Stimulated activated CD4-positive, alpha-beta T cell treated with anti-CD3 and anti-CD28 coated beads, Interleukin-4, amount 100 ng/mL, for 1 hour (primary cell): ENCODE measurements around the gene RNF224.
A peak's percentile ranks its signal among the peaks of the same experiment; 100 is the strongest.

Experiments
- DNase-seq: peaks from one replicate; pipeline ENCODE4 v3.0.0-alpha.2; 2020

RNF224 gene

GRCh38 chr9:137227054-137227852 lies at the start of gene RNF224:
Gene RNF224, plus strand, starts transcription at chr9:137227502. Its CDS starts 834 bp downstream, at chr9:137228336.
- DNase-seq = peak; percentile 82

DNA sequence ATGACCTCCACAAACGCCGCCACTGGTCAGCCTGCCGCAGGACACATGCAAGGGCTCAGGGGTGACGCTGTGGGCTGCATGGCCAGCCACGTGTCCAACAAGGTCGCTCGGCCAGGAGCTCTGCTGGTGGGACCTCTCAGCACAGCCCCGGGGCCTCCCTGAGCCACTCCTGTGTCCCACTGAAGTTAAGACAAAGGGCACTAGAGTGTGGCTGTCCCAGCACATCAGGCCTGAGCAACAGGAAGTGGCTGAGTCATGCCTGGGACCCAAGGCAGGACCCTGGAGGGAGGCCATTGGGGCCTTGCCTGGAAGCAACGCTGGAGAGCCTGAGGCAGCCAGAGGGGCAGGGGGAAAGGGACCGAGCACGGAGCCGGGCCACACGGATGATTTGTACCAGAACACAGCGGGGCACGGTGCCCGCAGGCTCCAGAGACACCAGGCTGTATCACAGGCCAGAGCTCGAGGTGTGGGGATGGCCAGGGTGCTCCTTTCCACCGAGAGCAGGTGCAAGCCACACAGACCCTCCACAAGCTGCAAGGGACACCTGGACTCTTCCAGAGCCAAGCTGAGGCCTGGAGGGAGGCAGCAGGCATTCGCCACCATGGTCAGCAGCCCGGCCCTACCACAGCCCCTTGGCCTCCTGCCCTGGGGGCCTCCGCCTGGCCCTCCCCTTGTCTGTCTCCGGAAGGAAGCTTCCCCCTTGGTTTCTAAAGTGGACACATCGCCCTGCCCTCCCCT lies 48.9 kb upstream of the RNF224 start:
- no peak for DNase-seq

DNA sequence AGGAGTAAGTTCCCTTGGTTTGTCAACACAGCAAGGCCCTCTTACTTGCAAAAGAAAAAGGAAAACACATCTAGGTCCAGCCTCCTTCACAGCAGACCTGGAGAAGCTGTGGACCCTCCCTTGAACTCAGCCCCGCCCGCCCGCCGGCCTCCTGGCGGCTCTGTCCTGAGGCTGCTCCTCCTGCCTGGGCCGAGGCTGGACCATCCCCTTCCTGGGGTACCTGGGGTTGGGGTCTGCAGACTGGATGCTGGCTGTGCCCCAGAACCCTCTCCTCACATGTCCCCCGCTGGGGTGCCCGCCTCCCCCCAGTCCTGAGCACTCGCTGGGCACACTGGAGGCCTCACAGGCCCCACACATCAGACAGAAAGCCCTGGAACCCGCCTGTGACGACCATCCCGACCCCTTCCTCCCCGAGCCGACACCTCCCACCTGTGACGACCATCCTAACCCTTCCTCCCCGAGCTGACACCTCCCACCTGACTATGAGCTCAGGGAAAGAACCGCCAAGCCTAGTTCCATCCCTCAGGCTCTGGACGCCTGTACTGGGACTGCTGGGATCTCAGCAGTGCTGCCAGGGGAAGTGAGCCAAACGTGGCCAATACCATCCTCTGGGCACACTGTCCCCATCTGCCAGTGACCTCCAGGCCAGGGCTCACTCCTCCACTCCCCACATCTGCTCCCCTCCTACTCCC lies 48.2 kb upstream of the RNF224 start:
- no peak for DNase-seq

- no peak for DNase-seq
These were observed 47.5 kb upstream of the RNF224 start for GRCh38 chr9:137179761-137180160.

- no peak for DNase-seq
These were observed 46.8 kb upstream of the RNF224 start for GRCh38 chr9:137180491-137180890.

DNA sequence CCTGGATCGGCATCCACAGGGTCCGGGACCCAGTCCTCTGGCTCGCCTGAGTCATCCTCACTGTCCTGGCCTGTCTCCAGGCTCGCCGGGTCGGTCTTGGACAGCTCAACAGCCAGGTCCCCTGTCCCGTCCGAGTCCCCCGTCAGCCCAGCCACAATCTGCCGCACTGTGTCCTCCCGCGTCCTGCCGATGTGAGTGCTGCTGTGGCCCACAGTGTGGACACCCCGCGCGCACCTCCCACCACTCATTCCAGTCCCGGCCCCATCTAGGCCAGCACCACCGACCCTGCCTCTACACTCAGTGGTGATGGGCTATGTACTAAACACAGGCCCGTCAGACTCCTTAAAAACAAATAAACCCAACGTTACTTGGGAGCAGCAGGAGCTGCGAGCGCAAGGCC lies 45.6 kb upstream of the RNF224 start:
- DNase-seq = no peak

GRCh38 chr9:137182836-137183235 lies 44.5 kb upstream of the RNF224 start:
- DNase-seq = no peak

- DNase-seq = no peak
These were observed 43.2 kb upstream of the RNF224 start for GRCh38 chr9:137183980-137184595.

DNA sequence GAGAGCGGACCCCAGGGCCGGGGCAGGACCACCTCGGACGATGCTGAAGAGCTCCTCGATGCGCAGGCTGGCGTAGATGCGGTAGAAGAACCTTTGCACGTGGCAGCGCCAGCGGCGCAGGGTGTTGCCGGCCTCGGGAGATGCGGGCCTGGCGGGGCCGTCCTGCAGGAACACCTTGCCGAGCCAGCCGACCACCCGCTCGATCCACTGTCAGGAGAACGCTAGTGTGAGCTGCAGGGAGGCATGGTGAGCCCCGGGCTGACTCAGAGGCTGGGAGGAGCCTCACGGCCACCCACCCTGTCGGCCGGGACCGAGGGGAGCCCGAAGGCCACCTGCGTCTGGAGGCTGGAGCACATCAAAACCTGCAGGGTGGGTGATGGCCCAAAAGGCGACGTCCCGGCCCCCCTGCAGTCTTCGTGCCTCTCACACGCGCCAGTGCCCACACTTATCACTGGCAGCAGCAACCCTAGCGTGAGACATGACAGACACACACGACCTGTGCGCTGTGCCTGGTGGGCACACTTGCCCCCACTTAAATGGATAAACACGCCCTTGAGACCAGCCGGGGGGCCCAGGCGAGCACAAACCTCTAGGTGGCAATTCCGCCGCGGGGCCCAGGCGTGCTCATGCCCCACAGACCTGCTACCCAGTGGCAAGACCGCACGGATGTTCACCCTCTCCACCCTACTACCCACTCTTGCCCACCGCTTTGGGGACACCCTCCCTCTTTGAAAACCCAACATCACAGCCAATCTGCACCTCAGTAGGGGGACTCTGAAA lies 42.2 kb upstream of the RNF224 start:
- DNase-seq = no peak

DNA sequence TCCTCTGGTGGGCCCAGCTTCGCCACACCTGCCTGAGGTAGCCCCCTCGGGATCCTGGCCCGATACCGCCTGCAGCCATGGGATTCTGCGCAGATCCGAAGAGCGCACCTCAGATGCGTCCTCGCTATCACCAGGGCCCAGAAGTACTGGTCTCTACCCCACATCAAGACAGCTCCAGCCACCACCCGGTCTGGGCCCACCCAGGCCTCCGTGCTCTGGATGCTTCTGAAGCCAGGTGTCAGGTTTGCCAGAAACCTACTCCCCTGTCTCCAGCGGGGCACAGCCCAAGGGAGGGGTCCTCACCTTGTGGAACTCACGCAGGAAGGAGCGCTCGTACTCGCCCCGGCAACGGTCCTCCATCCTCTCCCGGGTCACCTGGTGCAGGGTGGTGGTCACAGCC lies 41.4 kb upstream of the RNF224 start:
- no peak for DNase-seq

GRCh38 chr9:137186385-137186784 lies 40.9 kb upstream of the RNF224 start:
- DNase-seq = no peak

GRCh38 chr9:137187386-137187785 lies 39.9 kb upstream of the RNF224 start:
- DNase-seq = no peak

DNA sequence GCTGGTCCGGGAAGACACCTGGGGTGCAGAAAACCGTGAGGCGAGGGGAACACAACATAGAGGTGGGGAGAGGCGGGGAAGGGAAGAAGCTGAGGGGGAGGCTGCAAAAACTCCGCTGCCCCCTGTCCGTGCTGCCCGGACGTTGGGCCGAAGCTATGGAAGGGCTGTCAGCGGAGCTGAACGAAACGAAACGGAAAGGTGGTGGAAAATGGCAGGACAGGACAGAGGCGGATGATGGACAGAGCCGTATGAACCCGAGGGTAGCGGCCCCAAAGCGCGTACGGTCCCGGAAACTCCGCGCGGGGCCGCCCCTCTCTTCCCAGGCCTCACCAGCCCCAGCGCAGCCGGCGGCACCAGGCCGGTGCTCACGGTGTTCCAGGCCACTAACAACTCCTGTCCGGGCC lies 39.2 kb upstream of the RNF224 start:
- DNase-seq = no peak

DNA sequence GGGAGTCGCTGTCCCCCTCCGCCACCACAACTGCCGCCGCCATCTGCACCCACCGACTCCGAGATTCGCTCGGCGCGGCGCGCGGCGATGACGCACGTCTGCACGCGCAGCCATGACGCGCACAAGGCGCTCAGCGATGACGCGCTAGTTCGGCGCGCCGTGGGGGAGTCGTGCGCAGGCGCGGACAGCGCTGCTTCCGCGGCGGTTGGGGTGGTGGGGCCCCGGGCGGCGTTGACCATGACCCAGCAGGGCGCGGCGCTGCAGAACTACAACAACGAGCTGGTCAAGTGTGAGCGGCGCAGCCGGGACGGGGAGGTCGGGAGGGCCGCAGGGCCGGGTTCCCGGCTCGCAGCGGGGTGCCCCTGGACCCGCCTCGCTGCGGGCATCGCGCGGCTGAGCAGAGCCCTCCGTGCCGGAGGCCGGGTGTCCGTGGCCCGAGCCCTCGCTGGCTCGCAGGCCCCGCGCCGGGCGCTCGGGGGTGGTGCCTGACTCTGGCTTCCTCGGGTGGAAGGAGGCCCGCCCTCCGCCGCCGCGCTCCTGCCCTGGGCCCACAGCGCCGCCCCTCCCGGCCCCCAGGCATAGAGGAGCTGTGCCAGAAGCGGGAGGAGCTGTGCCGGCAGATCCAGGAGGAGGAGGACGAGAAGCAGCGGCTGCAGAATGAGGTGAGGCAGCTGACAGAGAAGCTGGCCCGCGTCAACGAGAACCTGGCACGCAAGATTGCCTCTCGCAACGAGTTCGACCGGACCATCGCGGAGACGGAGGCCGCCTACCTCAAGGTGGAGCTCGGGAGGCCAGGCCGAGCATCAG lies 38.6 kb upstream of the RNF224 start, which contains the start of the genes ANAPC2 and SSNA1:
Gene ANAPC2 (minus strand): TSS at position 71 of the 807 bp plus-strand sequence. CDS start 28 bp downstream, at position 43.
Gene SSNA1 (plus strand): TSS at position 187 of the 807 bp plus-strand sequence. CDS start 51 bp downstream, at position 238.
- peak; percentile 95 for DNase-seq

GRCh38 chr9:137189297-137190295 lies 37.7 kb upstream of the RNF224 start:
- DNase-seq = no peak

- DNase-seq = no peak
These were observed 36.9 kb upstream of the RNF224 start for GRCh38 chr9:137190315-137190856.

- no peak for DNase-seq
These were observed 36.1 kb upstream of the RNF224 start for GRCh38 chr9:137191245-137191644.

GRCh38 chr9:137191691-137192447 lies 35.4 kb upstream of the RNF224 start:
- DNase-seq = no peak

- DNase-seq = no peak
These were observed 34.9 kb upstream of the RNF224 start for GRCh38 chr9:137192448-137192780.
